HG03280 (cell line): ENCODE data around the gene EPHB4.

ENCODE experiments used
- ATAC-seq: cut with Tn5 transposase; IDR thresholded peaks from one replicate; pipeline ENCODE4 v1.9.1; 2021; ENCODE audit warnings: mild to moderate bottlenecking, moderate library complexity; ENCODE audit not compliant: unreplicated experiment

EPHB4 gene

DNA sequence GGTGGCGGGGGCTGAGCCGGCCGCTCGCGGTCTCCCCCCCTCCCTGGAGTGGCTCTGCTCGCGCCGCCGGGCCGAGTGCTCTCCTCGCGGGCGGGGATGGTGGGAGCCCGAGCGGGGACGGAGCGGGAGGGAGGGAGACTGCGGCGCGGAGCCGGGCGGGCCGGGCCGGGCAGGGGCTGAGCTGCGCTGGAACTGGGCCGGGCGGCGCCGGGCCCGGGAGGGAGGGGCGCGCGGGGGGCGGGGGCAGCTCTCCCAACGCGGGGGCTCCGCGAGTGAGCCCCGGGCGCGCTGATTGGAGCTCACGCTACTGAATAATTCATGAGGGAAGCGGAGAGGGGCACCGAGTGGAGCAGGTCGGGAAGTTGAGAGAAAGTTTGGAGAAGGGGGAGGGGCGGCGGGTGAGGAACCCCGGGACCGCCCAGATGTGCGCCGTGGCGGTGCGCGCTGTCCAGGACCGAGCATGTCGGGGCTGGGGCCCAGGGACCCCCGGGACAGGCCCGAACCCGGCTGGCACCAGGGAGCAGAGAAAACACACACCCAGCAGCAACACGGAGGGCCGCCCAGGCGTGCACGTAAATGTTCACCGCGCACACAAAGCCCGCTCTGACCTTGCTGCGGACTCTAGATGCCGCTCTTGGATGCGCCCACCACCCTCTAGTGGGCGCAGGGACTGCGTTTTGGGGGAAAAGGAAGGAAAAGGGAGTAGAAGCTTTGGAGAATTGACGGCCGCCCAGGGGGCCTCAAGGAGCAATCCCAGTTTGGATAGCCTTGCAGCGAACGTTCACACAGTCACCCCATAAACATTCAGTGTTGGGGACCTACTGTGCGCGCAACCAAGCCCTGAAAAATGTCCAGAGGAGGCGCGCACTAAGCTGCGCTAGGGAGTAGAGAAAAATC lies at the start of gene EPHB4:
Gene EPHB4 (minus strand): TSS at position 194 of the 897 bp plus-strand sequence. CDS start 493 bp downstream, outside the sequence.
- ATAC-seq, result no peak

GRCh38 chr7:100875356-100875751 lies 48.0 kb upstream of the EPHB4 start:
- peak; percentile 35 for ATAC-seq

DNA sequence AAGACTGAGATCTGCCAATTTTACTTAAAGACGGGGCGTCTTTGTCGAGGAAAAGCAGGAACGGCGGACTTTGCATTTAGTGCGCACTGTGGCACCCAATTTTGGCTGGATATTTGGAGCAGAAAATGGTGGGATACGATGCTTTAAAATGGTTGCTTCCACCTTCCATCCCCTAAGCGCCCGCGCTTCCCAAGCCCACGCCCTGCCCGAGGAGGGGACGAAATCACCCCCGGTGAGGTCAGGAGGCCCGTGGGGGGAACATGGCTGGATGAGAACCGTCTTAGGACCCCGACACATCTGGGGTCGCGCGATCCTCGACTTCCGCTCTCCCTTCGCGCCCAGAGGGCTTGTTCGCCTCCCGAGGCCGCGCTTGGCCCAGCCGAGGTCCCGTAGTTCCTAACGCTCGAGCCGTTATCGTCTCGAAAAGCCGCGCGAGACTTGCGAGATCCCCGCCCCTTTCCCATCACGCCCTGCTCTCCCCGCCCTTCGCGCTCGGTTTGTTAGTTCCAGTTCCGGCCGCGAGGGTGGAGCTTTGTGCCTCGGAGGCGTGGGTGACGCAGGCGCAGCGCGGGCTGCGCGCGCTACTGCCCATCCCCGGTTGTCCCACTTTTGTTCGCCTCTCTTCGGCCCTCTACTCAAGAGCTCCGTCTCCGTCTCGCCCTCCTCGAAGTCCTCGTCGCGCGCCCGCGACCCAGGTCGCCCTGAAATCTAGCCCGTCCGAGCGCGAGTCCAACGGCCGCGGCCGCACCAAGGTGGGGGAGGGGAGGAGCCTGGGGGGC lies 47.4 kb upstream of the EPHB4 start, which contains the start of gene SRRT:
Gene SRRT (plus strand): TSS at position 527 of the 779 bp plus-strand sequence. CDS start 488 bp downstream, outside the sequence.
- ATAC-seq, result peak; percentile 93

DNA sequence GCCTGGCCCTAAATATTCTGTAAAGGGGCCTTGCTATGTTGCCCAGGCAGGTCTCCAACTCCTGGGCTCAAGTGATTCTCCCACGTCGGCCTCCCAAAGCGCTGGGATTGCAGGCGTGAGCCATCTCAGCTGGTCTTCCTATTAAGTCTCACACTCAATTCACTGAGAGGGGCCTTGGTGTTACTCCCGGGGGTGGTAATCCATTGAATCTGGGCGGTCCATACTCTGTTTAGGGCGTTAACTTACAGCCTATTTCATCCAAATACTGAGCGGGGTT lies 46.9 kb upstream of the EPHB4 start:
- ATAC-seq, result no peak

GRCh38 chr7:100873599-100874299 lies 46.4 kb upstream of the EPHB4 start:
- no peak for ATAC-seq

GRCh38 chr7:100867776-100868485 lies 40.6 kb upstream of the EPHB4 start:
- ATAC-seq, result peak; percentile 5

DNA sequence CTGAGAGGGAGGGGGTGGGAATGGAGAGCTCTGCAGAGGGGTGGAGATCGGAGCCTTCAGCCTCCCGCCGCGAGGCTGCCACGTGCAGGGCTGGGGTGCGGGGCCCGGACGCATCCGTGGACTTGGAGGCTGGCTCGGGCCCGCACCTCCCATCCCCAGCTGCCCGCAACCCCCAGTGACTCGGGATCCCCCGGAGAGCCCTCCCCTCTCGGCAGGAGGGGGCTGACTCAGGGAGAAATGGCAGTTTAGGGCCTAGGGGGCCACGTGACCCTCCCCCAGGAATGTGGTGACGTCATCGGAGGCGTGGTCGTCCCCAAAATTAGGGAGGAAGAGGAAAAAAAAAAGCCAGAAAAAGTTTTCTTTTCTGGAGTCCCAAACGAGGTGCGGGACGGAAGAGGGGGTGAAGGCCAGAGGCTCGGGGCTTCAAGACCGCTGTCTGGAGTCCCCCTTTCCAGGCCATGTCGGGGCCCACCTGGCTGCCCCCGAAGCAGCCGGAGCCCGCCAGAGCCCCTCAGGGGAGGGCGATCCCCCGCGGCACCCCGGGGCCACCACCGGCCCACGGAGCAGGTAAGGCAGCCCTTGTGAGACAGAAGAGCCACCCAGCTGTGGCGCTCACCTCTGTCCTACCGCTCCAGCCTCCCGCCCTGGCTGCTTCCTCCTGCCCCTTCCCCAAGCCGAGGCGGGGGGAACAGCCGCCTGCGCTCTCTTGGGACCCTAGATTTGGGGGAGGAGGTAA lies 39.9 kb upstream of the EPHB4 start, which contains the start of gene TRIP6:
Gene TRIP6 (plus strand): TSS at position 348 of the 736 bp plus-strand sequence. CDS start 111 bp downstream, at position 459.
- ATAC-seq, result peak; percentile 48

DNA sequence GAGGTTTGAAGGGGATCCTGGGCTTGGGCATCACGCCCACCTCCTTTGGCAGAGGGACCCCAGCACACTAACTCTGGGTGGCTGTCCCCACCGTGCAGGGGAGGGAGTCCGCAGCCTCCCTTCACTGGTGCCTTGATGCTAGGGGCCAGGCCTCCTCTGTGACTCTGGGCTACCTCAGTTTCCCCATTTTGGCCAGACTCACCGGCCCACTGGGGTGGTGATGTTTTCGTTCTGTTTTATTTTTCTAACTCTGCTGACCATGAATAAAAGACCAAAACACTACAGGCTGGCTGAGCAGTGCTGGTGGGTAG lies 39.4 kb upstream of the EPHB4 start:
- ATAC-seq, result no peak

GRCh38 chr7:100865938-100866728 lies 38.8 kb upstream of the EPHB4 start:
- ATAC-seq, result no peak

DNA sequence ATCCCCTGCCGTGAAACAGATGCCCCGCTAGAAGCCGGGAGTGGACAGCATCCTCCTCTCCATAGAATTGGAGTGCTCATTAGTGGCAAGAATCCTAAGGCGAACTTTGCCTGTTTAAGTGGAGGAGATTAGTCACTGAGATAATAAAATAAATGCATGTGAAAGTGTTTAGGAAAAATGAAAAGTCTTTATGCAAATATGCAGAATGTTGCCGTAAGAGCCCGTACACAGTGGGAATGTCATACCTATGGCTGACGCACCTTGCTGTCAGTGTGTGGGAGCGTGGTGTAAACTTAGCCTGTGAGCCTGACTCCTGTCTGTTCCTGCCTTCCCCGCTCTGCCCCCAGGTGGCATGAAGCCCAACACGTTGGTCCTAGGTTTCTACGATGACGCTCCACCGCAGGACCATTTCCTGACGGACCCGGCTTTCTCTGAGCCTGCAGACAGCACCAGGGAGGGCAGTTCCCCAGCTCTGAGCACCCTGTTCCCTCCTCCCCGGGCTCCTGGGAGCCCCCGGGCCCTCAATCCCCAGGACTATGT lies 38.1 kb upstream of the EPHB4 start:
- ATAC-seq, result no peak

DNA sequence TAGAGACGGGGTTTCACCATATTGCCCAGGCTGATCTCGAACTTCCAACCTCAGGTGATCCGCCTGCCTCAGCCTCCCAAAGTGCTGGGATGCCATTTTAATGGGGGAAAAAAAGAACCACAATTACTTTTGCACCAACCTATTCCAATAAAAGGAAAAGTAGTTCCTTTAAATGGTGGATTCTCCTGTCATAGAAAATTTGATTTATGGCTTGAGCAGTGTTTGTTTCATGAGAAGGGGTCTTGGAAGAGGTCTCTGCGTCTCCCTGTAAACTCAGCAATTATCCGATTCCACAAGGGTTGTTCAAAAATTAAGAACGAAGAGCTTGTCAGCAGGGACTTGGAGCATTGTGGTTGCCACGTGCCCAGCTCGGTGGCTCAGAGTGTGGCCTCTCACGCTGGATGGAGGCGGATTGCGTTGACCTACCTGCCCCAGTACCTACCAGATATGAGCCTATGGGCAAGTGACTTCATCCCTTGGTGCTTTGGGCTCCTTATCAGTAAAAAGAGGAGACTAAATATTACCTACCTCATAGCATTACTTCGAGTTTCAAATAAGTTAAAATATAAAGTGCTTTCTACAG lies 37.0 kb upstream of the EPHB4 start:
- no peak for ATAC-seq

DNA sequence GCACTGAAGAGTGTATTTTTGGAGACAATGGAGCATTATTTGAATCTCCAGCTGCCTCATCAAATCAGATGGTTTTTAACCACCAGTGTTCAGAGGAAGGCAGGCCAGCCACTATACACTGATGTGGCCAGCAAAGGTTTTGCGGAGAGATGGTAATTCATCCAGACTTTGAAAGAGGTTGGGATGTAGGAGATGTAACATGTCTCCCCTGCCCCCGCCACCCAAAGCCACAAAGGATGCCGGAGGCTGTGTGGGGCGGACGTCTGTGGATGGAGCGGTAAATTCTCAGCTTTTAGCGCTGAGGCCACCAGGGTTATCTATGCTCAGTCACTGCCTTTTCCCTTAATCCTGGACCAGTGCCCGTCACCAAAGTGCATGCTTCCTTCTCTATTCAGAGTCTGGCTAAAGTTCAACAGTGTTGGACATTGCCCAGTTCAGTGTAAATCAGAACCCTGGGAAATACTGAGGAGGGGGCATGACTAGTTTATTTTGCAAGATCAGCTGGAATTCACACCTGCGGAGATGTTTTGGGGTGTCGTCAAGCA lies 36.2 kb upstream of the EPHB4 start:
- ATAC-seq, result no peak

- no peak for ATAC-seq
Measured at GRCh38 chr7:100861616-100861985, 34.3 kb upstream of the EPHB4 start.

GRCh38 chr7:100860702-100861615 lies 33.6 kb upstream of the EPHB4 start:
- no peak for ATAC-seq

DNA sequence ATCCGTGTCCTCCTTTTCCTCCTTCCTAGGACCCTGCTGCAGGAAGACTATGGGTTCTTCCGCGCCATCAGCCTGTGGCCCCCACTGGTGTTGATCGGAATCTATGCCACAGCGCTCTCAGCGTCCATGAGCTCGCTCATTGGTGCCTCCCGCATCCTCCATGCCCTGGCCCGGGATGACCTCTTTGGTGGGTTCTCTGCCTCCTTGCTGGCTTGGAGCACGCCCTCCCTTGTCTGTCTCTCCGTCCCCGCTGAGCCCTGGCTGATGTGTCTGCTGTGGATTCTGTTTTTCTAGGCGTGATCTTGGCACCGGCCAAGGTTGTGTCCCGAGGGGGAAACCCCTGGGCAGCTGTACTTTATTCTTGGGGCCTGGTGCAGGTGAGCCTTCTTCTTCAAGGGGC lies 32.5 kb upstream of the EPHB4 start:
- no peak for ATAC-seq

GRCh38 chr7:100856871-100857282 lies 29.6 kb upstream of the EPHB4 start:
- ATAC-seq, result no peak

DNA sequence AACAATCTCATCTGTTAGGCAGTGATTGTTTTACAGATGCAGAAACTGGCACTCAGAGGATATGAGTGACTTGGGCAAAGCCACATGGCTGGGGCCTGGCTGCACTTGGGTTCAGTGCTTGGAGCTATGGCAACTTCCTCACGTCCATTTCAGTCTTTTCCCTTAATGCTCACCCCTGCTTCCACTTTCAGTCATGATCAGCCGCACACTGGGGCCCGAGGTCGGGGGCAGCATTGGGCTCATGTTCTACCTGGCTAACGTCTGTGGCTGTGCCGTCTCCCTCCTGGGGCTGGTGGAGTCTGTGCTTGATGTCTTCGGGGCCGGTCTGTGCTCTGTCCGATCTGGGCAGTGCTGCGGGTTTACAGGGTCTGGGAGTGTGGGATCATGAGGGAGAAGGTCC lies 28.2 kb upstream of the EPHB4 start:
- no peak for ATAC-seq
